ENCODE results near the gene AKAP8L.
A peak's percentile ranks its signal among the peaks of the same experiment; 100 is the strongest.

AKAP8L gene

GRCh38 chr19:15436826-15437110 lies 18.0 kb upstream of the AKAP8L start:
- Histone ChIP-seq H2AFZ (ENCODE audit: low read depth, low read length) (no peak overlapping the region), H3K9me3 (ENCODE audit: insufficient read depth, low read length, severe bottlenecking) (no peaks in the 10 kb centered on the region), H3K27ac (ENCODE audit: low read length) (no peak overlapping the region), H3K4me1 (ENCODE audit: insufficient read depth, low read length) (peaks cover 12% of the 10 kb centered on the region), H3K36me3 (ENCODE audit: insufficient read depth, low read length) (no peaks in the 10 kb centered on the region), H3K4me2 (ENCODE audit: insufficient read depth, low read length) (no peak overlapping the region), H3K9ac (ENCODE audit: low read depth, low read length) (no peak overlapping the region), H3K4me3 (ENCODE audit: low read depth in 1 of 2, low read length in 2 of 2) (no peak overlapping the region), H4K20me1 (ENCODE audit: insufficient read depth, low read length) (peaks cover 2% of the 10 kb centered on the region; the same call in 1 of the 2 replicates), H3K79me2 (ENCODE audit: insufficient read depth, low read length) (peaks cover 11% of the 10 kb centered on the region), H3K27me3 (ENCODE audit: insufficient read depth, low read length, poor library complexity) (no peaks in the 10 kb centered on the region)
- no peak for TF ChIP-seq EZH2 (IDR thresholded peaks at IDR 0.05; ENCODE audit: borderline replicate concordance, low read depth, low read length, severe bottlenecking)
- no peak for TF ChIP-seq CTCF (IDR thresholded peaks at IDR 0.05; ENCODE audit: borderline replicate concordance, extremely low read depth, low read length, poor library complexity, severe bottlenecking)
- DNase-seq (no peak), ATAC-seq (ENCODE audit: insufficient read depth, low read depth) (no peak)

- no peak overlapping the region for H2AFZ ChIP-seq (ENCODE audit: low read depth, low read length)
- DNase-seq (no peak), ATAC-seq (ENCODE audit: insufficient read depth, low read depth) (no peak)
- peaks cover 16% of the 10 kb centered on the region for H3K79me2 ChIP-seq (ENCODE audit: insufficient read depth, low read length)
- H3K4me2 ChIP-seq (ENCODE audit: insufficient read depth, low read length), result no peak overlapping the region
- peaks cover 18% of the 10 kb centered on the region for H3K4me1 ChIP-seq (ENCODE audit: insufficient read depth, low read length)
- no peaks in the 10 kb centered on the region; the same call in 1 of the 2 replicates for H3K36me3 ChIP-seq (ENCODE audit: insufficient read depth, low read length)
- H3K9ac ChIP-seq (ENCODE audit: low read depth, low read length), result no peak overlapping the region
- TF ChIP-seq EZH2 (IDR thresholded peaks at IDR 0.05; ENCODE audit: borderline replicate concordance, low read depth, low read length, severe bottlenecking), result no peak
- peaks cover 7% of the 10 kb centered on the region for H4K20me1 ChIP-seq (ENCODE audit: insufficient read depth, low read length)
- H3K27ac ChIP-seq (ENCODE audit: low read length), result no peak overlapping the region
- no peak overlapping the region for H3K4me3 ChIP-seq (ENCODE audit: low read depth in 1 of 2, low read length in 2 of 2)
- no peaks in the 10 kb centered on the region for H3K9me3 ChIP-seq (ENCODE audit: insufficient read depth, low read length, severe bottlenecking)
- H3K27me3 ChIP-seq (ENCODE audit: insufficient read depth, low read length, poor library complexity), result no peaks in the 10 kb centered on the region
Observed at GRCh38 chr19:15436012-15436825, 17.4 kb upstream of the AKAP8L start.

GRCh38 chr19:15433519-15434069 lies 14.8 kb upstream of the AKAP8L start:
- Histone ChIP-seq H3K27ac (ENCODE audit: low read length) (peak overlapping the region; percentile 87), H3K4me3 (ENCODE audit: low read depth in 1 of 2, low read length in 2 of 2) (peak overlapping the region in 1 of 2 experiments; percentile 72; a peak in 3 of 4 replicates), H3K9ac (ENCODE audit: low read depth, low read length) (peak overlapping the region; percentile 72)

More at GRCh38 chr19:15433519-15434069, 14.8 kb upstream of the AKAP8L start:
- Histone ChIP-seq H3K4me2 (ENCODE audit: insufficient read depth, low read length) (peak overlapping the region; percentile 74), H4K20me1 (ENCODE audit: insufficient read depth, low read length) (peaks cover 32% of the 10 kb centered on the region), H2AFZ (ENCODE audit: low read depth, low read length) (peak overlapping the region; percentile 70), H3K79me2 (ENCODE audit: insufficient read depth, low read length) (peaks cover 43% of the 10 kb centered on the region), H3K9me3 (ENCODE audit: insufficient read depth, low read length, severe bottlenecking) (no peaks in the 10 kb centered on the region), H3K4me1 (ENCODE audit: insufficient read depth, low read length) (peaks cover 37% of the 10 kb centered on the region), H3K27me3 (ENCODE audit: insufficient read depth, low read length, poor library complexity) (no peaks in the 10 kb centered on the region), H3K36me3 (ENCODE audit: insufficient read depth, low read length) (peaks cover 25% of the 10 kb centered on the region)
- peak; percentile 2; the same call in 1 of the 3 replicates for ATAC-seq (ENCODE audit: insufficient read depth, low read depth)
- TF ChIP-seq EZH2 (IDR thresholded peaks at IDR 0.05; ENCODE audit: borderline replicate concordance, low read depth, low read length, severe bottlenecking), result no peak
- TF ChIP-seq CTCF (IDR thresholded peaks at IDR 0.05; ENCODE audit: borderline replicate concordance, extremely low read depth, low read length, poor library complexity, severe bottlenecking), result no peak
- no peak for DNase-seq
